CD4-positive, alpha-beta T cell treated with Interleukin-10 for 1 hour (primary cell): Measurements from ENCODE around the gene ANKRD53.
A peak's percentile ranks its signal among the peaks of the same experiment; 100 is the strongest.

Experiments used
- DNase-seq: peaks from one replicate; pipeline ENCODE4 v3.0.0-alpha.2; 2020

ANKRD53 gene

GRCh38 chr2:70944111-70944690 is 34.2 kb upstream of the ANKRD53 start:
- no peak for DNase-seq

- DNase-seq: peak; percentile 63
These were observed 31.5 kb upstream of the ANKRD53 start for GRCh38 chr2:70946832-70947442.

DNA sequence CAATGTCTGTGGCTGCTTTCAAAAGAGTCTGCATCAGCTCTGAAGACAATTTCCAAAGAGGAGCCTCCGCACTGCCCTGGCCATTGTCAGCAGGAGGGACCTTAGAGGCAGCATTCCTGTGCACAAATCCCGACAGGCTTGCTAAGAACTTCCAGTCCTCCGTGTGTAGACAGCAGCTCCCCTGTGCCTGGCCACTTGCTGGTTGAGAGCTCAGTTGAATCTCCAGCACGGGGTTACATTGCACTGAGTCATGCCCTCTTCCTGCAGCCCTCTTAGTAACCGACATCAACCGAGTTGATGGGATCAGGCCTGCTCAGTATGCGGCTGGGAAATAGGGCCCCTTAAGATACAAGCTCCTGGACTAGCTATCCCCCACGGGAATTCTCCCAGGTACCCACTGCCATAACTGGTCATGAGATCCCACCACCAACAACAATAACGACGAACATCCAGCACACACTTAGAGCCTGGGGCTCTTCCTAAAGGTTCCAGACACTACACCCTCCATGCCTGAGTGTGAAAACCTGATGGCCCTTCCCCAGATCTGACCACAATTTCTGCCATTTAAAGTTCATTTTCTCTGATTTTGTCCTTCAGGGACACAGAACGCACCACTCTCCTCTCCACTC is 30.8 kb upstream of the ANKRD53 start:
- no peak for DNase-seq

- DNase-seq: peak; percentile 80
These were observed 30.0 kb upstream of the ANKRD53 start for GRCh38 chr2:70948337-70949003.

DNA sequence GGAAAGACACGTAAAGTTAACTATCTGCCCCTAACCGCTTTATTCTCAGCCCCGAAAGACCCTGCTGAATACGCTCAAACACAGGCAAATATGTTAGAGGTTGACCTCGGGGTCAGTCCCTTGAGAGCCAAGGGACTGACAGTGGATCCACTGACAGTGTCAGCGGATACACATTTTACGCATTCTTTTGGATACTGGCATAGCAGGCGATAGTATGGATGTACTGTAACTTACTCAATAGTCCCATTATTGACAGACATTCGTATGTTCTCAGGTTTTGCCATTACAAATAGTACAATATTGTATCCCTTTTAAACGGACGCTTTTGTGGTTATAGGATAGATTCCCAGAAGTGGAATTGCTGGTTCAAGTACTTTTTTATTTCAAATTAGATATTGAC is 29.3 kb upstream of the ANKRD53 start:
- DNase-seq: no peak

GRCh38 chr2:70954886-70955285 is 23.5 kb upstream of the ANKRD53 start:
- DNase-seq: no peak

DNA sequence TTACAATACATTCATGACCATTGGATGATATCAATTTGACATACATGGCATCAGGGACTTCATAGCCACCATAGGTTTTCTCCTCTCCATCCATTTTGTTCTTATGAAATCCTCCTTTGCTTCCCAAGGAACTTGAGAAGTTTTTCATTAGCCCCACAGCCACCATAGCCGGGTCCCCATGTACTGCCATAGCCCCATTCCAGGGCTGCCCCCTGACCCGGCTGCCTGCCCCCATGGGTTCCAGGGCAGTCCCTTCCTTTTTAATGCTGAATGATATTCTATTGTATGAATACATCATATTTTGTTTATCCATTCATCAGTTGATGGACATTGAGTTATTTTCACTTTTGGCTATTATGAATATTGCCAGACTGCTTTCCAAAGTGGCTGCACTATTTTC is 22.3 kb upstream of the ANKRD53 start:
- DNase-seq: no peak

GRCh38 chr2:70957798-70958197 is 20.6 kb upstream of the ANKRD53 start:
- no peak for DNase-seq

DNA sequence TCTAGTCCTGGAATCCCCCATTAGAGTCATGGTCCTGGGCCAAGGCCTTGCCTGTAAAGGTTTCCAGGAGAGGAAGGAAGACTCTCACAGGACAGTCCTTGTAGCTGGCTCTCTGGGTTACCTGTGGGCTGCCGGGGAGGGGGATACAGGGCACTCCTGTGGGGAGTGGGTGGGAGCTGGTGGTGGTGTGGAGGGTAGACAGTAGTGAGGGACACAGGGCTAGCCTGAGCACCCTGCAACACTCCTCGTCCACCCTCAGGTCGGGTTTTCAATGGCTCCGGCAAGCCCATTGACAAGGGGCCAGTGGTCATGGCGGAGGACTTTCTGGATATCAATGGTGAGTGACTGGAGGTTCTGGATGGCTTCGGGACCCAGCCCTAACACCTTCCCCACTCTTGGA is 19.7 kb upstream of the ANKRD53 start:
- no peak for DNase-seq

- no peak for DNase-seq
These were observed 19.1 kb upstream of the ANKRD53 start for GRCh38 chr2:70959271-70959761.

DNA sequence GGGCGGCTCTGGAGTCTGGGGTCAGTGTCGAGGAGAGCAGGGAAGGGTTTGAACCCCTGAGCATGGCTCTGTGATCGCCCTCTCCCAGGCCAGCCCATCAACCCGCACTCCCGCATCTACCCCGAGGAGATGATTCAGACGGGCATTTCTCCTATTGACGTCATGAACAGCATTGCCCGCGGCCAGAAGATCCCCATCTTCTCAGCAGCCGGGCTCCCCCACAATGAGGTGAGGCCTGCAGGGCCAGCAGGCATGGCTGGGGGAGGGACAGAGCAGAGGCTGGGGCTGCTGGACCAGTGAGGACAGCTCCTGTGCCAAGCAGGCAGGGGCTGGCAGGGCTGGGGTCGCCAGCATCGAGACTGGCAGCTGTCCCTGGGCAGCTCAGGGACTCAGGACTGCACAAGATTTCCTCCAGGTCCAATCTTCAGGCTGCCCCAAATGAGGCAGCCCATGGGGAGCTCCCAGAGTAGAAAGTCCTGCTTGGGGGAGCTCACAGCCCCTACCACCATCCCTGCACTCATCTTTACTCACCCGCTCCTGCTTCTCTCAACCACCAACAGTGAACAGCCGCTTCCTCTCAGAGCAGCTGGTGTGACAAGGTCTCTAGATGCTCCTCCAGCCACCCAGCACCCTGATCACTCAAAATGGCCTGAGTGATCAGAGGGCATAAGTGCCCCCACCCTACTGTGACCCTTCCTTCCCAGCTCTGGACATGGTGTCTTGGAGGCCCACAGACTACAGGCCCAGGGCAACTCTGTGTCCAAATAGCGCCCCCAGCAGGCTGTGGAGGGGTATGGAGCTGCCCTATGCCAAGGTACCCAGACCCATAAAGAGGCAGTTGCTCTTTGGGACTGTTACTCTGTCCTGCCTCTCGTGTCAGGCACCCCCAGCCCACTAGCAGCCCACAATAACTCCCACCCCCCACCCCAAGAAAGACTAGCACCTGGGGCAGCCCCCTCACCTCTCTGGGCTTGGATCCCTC is 18.3 kb upstream of the ANKRD53 start:
- DNase-seq: no peak

GRCh38 chr2:70960833-70961647 is 17.4 kb upstream of the ANKRD53 start:
- DNase-seq: no peak

DNA sequence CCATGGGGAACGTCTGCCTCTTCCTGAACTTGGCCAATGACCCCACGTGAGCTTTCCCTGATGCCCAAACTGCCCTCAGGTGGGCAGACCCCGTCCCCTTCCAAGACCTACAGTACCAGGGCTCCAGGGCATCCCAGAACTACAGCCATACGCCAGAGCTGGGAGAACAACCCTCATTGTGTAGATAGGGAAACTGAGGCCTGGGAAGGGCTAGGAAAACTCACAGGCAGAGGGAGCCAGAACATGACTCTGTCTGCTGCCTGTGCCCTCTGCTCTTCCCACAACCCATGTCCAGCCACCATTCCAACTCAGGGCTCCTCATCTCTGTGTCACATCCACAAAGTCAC is 16.8 kb upstream of the ANKRD53 start:
- no peak for DNase-seq

- no peak for DNase-seq
These were observed 16.1 kb upstream of the ANKRD53 start for GRCh38 chr2:70962211-70962884.

DNA sequence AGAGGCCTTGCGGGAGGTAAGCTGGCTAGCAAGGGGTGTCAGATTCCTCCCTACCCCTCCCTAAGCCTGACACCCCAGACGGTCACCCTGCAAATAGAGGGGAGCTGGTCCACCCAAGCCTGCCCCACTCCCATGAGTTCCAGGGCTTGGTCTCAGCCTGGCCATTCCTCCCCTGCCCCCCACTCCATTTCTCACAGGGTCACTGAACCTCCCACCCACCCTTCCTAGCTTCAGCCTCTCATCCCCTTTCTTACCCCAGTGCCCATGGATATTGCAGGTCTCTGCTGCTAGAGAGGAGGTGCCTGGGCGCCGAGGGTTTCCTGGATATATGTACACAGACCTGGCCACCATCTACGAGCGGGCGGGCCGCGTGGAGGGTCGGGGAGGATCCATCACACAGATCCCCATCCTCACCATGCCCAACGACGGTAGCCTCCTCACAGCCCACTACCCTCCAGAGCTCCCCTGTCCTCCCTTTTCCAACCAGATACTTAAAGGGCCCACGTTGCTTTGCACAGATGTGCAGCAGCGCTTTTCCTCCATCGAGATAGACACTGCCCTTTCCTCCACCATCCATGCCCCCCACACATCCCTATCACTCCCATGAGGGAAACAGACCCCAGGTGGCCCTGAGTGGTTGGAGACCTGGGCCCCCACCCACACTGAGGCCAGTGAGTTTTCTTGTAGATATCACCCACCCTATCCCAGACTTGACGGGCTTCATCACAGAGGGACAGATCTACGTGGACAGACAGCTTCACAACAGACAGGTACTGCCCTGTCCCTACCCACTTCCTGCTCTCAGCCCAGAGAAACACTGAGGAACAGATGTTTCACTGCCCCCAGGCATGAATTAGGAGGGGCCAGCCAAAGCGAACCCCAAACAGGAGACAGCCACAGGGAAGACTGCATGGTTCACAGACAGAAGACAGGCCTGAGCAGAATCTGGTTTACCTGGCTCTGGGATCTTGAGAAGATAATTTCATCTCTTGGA is 15.2 kb upstream of the ANKRD53 start:
- DNase-seq: no peak

DNA sequence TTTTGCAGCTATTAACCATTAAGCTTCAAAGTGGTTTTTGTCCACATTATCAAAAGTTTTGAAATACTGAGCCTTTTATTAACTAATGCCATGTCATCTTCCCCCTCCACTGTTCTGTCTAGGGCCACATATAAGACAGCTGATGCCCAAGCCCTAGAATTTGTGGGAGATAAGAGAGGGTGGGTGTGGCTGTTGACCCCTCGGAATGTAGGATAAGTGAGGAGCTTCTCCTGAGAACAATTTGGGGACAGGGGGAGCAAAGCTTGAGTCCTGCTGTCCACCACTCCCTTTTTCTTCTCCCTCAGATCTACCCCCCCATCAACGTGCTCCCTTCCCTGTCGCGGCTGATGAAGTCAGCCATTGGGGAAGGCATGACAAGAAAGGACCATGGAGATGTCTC is 14.3 kb upstream of the ANKRD53 start:
- DNase-seq: no peak

DNA sequence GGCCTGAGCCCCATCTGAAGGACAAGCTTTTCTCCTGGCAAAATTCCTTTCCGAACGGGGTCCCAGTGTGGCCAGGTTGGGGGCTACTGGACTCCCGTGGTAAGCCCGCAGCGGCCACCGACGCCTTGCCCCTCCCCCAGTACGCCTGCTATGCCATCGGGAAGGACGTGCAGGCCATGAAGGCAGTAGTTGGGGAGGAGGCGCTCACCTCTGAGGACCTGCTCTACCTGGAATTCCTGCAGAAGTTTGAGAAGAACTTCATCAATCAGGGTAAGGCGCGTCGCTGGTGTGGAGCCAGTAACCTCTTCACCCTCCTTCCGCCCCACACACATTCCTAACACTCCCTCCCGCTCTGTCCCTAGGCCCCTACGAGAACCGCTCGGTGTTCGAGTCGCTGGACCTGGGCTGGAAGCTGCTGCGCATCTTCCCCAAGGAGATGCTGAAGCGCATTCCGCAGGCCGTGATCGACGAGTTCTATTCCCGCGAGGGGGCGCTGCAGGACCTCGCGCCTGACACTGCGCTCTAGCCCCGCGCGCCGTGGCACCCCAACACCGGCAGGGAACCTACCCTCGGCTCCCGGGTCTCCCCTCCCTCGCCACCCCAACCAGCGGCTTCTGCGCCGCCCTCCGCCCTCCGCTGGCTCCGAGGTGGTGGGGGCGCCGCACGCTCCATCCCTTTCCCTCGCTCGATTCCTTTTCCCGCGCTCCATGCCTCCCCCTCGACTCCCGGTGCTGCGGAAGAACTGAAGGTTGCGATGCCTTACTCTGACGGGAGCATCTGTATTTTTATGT is 13.6 kb upstream of the ANKRD53 start:
- DNase-seq: peak; percentile 84

- no peak for DNase-seq
These were observed 12.9 kb upstream of the ANKRD53 start for GRCh38 chr2:70965506-70965905.

GRCh38 chr2:70966681-70967080 is 11.7 kb upstream of the ANKRD53 start:
- DNase-seq: no peak
